Psoas muscle (tissue), 8 donors: ENCODE data around the gene TEAD1. TPM values are rescaled to one million over a fixed set of nuclear protein-coding genes. Genes with fewer than 3 reads are reported as not detected.

Source experiments
- ATAC-seq, 4 donors: fragments of 200-7000 bp; cut with Tn5 transposase; one replicate each; pipeline ENCODE4 v1.9.1; 2020; ENCODE audit warnings: moderate library complexity in 3 of 4, mild to moderate bottlenecking in 2 of 4
- DNase-seq, 2 donors: peaks; one replicate each; pipeline ENCODE4 v3.0.0-alpha.2; 2020
- H3K27ac ChIP-seq: fragments of 200-600 bp; one replicate; pipeline ENCODE4 v1.8.0; 2022
- H3K27me3 ChIP-seq, 3 donors: fragments of 200-600 bp in 1 of 3; one replicate each; pipeline versions ENCODE4 v1.6.1 to v1.8.0; 2013 to 2022; ENCODE audit warnings: low read length in 2 of 3, mild to moderate bottlenecking in 2 of 3, moderate library complexity in 1 of 3; ENCODE audit not compliant: insufficient read depth in 3 of 3
- H3K36me3 ChIP-seq, 2 donors: fragments of 200-600 bp in 1 of 2; one replicate each; pipeline versions ENCODE4 v1.6.1 to v1.8.0; 2013 to 2022; ENCODE audit warnings: low read depth in 1 of 2, mild to moderate bottlenecking in 1 of 2, moderate library complexity in 1 of 2; ENCODE audit not compliant: insufficient read depth in 1 of 2
- H3K4me1 ChIP-seq: fragments of 200-600 bp; one replicate; pipeline ENCODE4 v1.8.0; 2022
- H3K4me3 ChIP-seq: fragments of 200-600 bp; one replicate; pipeline ENCODE4 v1.8.0; 2022; ENCODE audit warnings: mild to moderate bottlenecking
- H3K9me3 ChIP-seq: fragments of 200-600 bp; one replicate; pipeline ENCODE4 v1.8.0; 2022
- CTCF ChIP-seq: fragments of 200-600 bp; IDR thresholded peaks from one replicate; pipeline ENCODE4 v1.8.0; 2022; ENCODE audit warnings: antibody characterized with exemption
- WGBS, 3 donors: extraction: QIAGEN DNeasy Blood & Tissue Kit; methylation state at CpG; one replicate each; pipeline versions ENCODE4 v1.1.6 to v1.1.7; 2013; 5-methylcytosine and 5-hydroxymethylcytosine counted together
- intact Hi-C, 2 donors: fragments of 100-400 bp; cut with DNase I; formaldehyde crosslinking; loops; one replicate each; pipeline versions ENCODE4 v1.11.0 to v1.14.2; 2022
- polyA plus RNA-seq, 3 donors: library from polyadenylated mRNA; stranded (reverse); fragments of 200-250 nt; gene quantifications; one replicate each; pipeline ENCODE4 v1.2.3, GENCODE V29; 2013
- total RNA-seq, 4 donors: library from RNA; stranded (reverse); fragmentation: NEBNext Ultra II Directional in 2 of 4; extraction: Animal tissue kit (Norgen Biotek cat#: 25700) in 2 of 4; gene quantifications; one replicate each; pipeline versions ENCODE4 v1.2.1 to v1.2.4, GENCODE V29; 2021 to 2023
- donor health status: healthy with polysubstance abuse.
- donor health status: DM: no; HTN: no; CAD: no; lungs with moderate emphysema.
- donor health status: Bipolar disorder and iron deficiency.
- donor health status: healthy.
- donor health status: DM: yes; HTN: yes; CAD: no.
- donor health status: DM: no; HTN: no; CAD: no.
- donor health status: DM: no; HTN: no; CAD: no.
- donor health status: DM: yes; HTN: yes; CAD: no.

Gene TEAD1
- total and polyA plus RNA-seq, 7 donors, result 11.3 to 178 (median 112) TPM

DNA sequence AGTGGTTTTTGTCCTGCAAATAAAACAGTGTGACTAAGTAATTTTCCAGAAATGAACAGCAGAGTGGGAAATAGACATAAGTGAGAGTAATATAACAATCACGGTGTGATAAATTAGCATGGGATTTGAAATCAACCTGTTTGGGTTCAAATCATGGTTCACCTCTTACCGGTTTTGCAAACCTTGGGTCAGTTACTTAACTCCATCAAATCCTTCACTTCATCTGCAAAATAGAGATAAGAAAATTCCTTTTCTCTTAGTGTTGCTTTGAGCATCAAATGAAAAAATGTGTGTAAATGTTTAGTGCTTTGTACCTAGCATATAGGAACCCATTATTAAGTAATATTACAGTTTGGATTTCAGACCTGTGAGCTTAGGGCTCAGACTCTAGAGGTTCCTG is 152.2 kb downstream of the TEAD1 start:
- 82 to 88% (median 83%) methylated on average over 2 of the region's 2 CpGs for WGBS, 3 donors
- Histone ChIP-seq H3K9me3 (no peaks in the 10 kb centered on the region), H3K36me3 (no peaks in the 10 kb centered on the region), H3K4me3 (no peak overlapping the region), H3K27ac (peak overlapping the region; percentile 59), H3K27me3 (no peaks in the 10 kb centered on the region), H3K4me1 (peaks cover 66% of the 10 kb centered on the region)
- intact Hi-C loops, result no loop called here
- TF ChIP-seq CTCF, result no peak
- ATAC-seq (no peak), DNase-seq (no peak)

DNA sequence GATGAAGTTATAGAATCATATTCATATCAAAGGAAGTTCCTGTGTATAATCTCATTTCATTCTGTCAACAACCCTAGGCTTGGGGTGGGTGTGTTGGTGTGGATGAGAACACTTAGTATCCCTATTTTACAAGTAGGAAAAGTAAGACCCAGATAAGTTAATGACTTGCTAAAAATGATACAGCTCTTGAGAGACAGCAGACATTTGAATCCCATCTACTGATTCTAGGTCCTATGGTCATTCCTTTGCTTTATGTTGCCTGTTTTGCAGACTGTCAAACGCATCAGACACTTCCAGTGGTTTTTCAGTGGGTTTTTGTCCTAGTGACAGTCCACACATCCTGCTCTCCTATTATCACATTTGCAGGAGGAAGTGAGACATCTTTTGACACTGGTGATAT is 153.1 kb downstream of the TEAD1 start:
- Histone ChIP-seq H3K36me3 (no peaks in the 10 kb centered on the region), H3K4me3 (peak overlapping the region; percentile 64), H3K27ac (peak overlapping the region; percentile 59), H3K27me3 (no peaks in the 10 kb centered on the region), H3K9me3 (no peaks in the 10 kb centered on the region), H3K4me1 (peaks cover 75% of the 10 kb centered on the region)
- no peak for TF ChIP-seq CTCF
- ATAC-seq (no peak), DNase-seq (no peak)
- intact Hi-C loops, result no loop called here
- 63 to 67% (median 63%) methylated on average over 1 of the region's 1 CpG for WGBS, 3 donors

DNA sequence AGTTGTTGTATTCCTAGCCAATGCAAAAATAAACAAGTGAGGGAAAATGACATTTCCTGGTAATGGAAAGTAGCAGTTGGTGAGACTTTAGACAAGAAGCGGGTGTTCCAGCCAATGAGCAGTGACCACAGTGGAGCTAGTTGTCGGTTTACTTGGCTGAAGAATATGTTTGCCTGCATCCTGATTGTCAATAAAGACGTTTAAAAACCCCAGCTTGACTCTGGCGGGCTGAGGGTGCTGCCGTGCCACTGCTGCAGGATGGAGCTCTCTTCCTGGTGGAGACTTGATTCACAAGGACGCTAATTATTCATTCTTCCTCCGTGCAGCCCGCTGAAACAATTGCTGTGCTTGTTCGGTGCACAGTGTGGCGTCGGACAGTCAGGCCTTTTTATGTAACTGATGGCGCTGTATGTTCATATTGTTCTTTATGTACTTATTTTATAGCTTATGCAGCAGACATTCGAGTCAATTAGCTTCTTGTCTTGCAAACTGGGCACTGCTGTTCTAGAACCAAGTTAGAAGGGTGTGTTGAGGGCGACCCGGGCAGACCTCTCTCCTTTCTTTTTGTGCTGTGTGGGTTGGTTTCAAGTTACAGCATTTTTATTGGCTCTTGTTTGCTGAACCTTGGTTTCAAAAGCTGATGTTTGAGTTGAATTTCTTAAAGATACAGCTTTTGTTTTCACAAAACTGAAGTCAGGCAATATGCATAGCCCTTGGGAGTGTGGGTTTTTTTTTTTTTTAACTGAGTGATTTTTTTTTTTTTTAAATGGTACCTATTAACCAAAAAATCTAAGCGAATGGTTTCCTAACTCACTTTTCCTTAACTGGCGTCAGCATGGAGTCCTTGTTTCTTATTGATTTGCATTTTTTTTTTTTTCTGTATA is 153.9 kb downstream of the TEAD1 start:
- WGBS, 3 donors, result 3 to 10% (median 4%) methylated on average over 17 of the region's 17 CpGs
- no peaks in the 10 kb centered on the region for H3K27me3 ChIP-seq
- H3K4me1 ChIP-seq, result peaks cover 76% of the 10 kb centered on the region
- no peak for TF ChIP-seq CTCF
- peak overlapping the region; percentile 64 for H3K4me3 ChIP-seq
- peak overlapping the region; percentile 59 for H3K27ac ChIP-seq
- H3K9me3 ChIP-seq, result no peaks in the 10 kb centered on the region
- no peak for DNase-seq
- peak in 3 of 4 donors; percentile 29 to 49 (median 37) for ATAC-seq
- H3K36me3 ChIP-seq, result no peaks in the 10 kb centered on the region
- intact Hi-C loops, result no loop called here

DNA sequence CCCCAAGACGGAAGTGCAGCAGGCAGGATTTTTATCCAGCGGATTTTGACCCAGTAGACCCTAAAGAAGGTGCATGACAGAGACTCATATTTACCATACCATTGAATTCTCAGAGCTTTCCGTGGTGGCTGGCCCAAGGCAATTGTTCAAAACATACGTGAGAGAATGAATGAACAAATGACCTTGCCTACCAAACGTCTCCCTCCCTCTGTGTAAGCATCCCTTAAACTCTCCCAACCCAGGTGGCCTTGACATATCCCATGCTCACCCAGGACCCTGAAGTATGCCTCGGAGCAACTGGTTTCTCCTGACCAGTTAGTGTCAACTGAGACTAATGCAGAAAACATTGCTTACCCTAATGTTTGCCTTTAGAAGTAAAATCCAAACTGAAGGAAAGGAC is 154.9 kb downstream of the TEAD1 start:
- no peak for TF ChIP-seq CTCF
- H3K36me3 ChIP-seq, result no peaks in the 10 kb centered on the region
- no peaks in the 10 kb centered on the region for H3K27me3 ChIP-seq
- WGBS, 3 donors, result 31 to 49% (median 38%) methylated on average over 6 of the region's 6 CpGs
- peak overlapping the region; percentile 59 for H3K27ac ChIP-seq
- ATAC-seq (no peak), DNase-seq (no peak)
- H3K9me3 ChIP-seq, result no peaks in the 10 kb centered on the region
- intact Hi-C loops, result no loop called here
- peaks cover 76% of the 10 kb centered on the region for H3K4me1 ChIP-seq
- peak overlapping the region; percentile 64 for H3K4me3 ChIP-seq
